NCI-H748 treated with DMSO at 0.1 percent for 48 hours (cell line): Measurements from ENCODE around the gene MT1A.

Experiments used
- DNase-seq: peaks from one replicate; lab custom pipeline; 2025; lab: John Stamatoyannopoulos, UW

Gene MT1A

DNA sequence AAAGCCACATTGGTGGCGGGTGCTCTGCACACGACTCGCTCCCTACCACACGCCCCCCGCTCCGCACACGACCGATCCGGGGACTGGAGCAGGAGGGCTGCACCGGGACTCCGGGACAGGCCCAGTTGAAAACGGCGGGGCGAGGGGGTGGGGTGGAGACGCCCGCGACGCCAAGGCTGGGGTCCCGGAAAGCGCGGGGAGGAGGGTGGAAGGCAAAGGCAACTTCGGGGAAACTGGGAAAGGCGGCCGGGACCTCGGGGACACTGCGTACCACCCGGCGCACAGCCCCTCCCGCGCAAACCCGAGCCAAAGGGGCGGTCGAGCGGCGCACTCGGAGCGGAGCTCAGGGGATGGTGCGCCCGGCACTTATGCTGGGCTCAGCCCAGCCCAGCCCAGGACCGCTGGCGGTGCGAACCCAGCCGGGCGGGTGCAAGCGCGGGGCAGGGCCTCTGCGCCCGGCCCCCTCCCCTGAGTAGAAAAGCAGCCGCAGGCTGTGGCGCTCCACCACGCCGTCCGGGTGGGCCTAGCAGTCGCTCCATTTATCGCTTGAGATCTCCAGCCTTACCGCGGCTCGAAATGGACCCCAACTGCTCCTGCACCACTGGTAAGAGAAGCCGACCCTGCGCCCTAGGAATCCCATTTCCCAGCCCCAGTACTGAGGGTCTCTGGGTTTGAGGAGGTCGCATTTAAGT is 6.2 kb upstream of the MT1A start, which contains the start of gene MT1M:
MT1M (plus strand) TSS at position 504 of the 692 bp plus-strand sequence; CDS start at position 577, 73 bp downstream.
- no peak for DNase-seq

DNA sequence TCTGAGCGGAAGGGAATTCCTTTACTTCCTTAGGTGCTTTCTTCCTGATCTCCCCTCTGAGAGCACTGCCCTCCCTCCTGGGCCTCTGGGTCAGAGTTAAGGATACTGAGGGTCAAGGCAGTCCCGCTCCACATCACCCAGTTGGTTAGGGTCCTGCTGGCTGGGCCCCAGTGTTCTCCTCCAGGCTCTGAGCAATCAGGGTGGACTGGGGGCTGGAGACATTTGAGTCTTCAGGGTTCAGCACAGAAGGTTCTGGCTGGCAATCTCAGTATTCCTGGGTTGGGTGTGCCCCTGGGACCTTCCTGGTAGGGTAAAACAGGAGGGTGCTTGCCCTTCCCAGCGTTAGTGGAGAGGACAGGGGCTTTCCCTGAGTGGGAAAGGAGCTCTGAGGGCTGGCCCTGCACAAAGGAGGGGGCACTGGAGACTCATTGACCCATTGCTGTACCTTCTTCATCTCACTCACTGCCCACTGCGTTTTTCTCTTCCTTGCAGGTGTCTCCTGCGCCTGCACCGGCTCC is 5.6 kb upstream of the MT1A start:
- no peak for DNase-seq

DNA sequence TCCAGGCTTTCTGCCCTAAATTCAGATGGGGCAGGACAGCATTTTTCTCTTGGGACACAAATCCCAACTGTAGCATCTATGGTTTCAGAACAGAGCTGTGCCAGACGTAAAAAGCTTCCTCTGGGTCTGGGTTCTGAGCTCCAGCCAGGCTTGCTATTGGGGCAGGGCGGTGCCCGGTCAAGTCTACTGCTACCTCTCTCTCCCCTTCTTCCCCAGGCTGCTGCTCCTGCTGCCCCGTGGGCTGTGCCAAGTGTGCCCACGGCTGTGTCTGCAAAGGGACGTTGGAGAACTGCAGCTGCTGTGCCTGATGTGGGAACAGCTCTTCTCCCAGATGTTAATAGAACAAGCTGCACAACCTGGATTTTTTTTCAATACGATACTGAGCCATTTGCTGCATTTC is 4.9 kb upstream of the MT1A start:
- no peak for DNase-seq

DNA sequence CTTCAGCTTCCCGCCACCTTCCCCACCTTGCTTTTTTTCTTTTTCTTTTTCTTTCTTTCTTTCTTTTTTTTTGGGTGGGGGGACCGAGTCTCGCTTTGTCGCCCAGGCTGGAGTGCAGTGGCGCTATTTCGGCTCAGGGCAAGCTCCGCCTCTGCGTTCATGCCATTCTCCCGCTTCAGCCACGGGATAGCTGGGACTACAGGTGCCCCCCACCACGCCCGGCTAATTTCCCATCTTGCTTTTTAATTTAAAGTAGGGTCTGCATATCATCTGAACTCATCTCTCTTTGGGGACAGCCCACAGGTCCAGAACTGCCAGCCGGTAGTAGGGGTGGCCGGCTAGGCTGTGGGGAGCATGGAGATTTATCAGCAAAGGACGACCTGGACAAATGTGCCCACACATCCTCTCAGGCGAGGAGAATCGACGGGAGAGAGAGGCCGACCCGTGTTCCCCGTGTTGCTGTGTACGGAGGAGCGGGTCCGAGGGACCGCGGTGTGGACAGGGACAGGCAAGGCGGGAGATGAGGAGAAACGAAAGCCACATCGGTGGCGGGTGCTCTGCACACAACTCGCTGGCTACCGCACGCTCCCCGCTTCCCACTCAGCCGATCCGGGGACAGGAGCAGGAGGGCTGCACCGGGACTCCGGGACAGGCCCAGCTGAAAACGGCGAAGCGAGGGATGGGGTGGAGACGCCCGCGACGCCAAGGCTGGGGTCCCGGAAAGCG is 3.6 kb upstream of the MT1A start:
- no peak for DNase-seq

DNA sequence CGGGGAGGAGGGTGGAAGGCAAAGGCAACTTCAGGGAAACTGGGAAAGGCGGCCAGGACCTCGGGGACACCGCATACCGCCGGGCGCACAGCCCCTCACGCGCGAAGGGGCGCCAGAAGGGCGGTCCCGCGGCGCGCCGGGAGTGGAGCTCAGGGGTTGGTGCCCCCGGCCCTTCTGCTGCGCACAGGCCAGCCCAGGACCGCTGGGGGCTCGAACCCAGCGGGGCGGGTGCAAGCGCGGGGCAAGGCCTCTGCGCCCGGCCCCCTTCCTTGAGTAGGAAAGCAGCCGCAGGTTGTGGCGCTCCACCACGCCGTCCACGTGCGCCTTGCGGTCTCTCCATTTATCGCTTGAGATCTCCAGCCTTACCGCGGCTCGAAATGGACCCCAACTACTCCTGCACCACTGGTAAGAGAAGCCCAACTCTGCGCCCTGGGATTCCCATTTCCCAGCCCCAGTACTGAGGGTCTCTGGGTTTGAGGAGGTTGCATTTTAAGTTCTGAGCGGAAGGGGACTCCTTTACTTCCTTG is 3.0 kb upstream of the MT1A start:
- DNase-seq, result no peak

DNA sequence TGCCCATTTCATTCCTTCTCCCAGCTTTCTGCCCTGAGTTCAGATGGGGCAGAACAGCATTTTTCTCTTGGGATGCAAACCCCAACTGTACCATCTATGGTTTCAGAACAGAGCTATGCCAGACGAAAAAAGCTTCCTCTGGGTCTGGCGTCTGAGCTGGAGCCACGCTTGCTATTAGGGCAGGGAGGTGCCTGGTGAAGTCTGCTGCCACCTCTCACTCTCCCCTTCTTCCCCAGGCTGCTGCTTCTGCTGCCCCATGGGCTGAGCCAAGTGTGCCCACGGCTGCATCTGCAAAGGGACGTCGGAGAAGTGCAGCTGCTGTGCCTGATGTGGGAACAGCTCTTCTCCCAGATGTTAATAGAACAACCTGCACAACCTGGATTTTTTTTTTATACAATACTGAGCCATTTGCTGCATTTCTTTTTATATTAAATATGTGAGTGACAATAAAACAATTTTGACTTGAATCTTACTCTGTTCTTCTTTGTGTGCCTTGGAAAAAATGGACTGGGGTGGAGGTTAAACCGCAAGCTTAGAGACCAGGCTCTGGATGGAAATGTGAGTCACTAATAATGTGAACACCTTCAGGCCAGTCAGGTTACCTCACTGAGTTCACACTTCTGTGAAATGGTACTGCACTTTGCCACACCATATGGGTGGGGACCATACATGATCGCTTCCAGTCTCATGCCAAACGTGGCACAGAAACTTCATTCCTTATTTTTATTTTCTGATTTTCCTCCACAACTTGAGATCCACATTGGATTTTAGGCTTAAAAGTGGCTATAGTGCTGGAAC is 1.7 kb upstream of the MT1A start:
- DNase-seq, result no peak

DNA sequence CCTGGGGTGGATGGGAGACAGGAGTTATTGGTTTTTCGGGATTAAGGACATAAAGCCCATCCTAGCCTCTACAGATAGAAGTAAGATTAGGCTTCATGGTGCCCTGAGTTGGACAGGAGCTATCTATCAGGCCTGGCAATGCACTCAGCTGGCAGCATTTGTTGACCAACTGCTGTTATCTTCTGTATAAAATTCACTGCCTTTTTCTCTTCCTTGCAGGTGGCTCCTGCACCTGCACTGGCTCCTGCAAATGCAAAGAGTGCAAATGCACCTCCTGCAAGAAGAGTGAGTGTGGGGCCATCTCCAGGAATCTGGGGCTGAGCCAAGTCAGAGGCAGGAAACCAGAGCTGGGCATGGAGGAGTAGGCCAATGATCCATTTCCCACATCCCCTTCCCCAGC is 579 bp downstream of the MT1A start:
- DNase-seq, result no peak

DNA sequence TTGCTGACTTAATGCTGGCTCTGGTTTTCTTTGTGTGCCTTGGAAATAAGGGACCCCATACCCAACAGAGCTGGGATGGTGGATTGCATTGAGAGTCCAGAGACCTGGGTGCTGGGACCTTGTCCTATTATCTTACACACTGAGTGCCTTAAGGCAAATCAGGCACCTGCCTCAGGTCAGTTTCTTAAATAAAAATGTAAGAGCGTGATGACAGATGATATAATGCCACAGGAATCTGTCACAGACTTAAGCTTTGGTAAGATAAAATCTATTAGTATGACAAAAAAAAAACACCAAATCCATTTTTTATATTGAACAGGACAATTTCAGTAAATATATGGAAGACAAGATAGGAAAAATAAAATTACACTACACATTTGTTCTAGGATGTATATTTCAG is 1.6 kb downstream of the MT1A start:
- no peak for DNase-seq

DNA sequence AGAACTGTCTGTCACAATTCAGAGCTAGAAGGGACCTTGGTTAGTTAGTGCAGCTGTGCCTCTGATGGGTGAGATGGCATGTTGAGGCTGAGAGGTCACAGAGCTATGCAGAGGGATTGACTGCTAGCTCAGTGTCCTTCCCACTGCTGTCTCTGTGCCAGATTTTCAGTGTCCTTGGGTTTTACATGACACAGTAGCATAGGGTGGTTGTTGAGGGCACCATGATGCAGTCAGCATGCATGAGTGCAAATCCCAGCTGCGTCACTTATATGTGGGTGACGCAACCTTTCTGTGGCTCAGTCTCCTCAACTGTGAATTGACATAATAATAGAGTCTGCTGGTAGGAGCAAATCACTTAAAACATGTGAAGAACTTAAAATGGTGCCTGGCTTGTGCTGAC is 2.7 kb downstream of the MT1A start:
- DNase-seq, result no peak

DNA sequence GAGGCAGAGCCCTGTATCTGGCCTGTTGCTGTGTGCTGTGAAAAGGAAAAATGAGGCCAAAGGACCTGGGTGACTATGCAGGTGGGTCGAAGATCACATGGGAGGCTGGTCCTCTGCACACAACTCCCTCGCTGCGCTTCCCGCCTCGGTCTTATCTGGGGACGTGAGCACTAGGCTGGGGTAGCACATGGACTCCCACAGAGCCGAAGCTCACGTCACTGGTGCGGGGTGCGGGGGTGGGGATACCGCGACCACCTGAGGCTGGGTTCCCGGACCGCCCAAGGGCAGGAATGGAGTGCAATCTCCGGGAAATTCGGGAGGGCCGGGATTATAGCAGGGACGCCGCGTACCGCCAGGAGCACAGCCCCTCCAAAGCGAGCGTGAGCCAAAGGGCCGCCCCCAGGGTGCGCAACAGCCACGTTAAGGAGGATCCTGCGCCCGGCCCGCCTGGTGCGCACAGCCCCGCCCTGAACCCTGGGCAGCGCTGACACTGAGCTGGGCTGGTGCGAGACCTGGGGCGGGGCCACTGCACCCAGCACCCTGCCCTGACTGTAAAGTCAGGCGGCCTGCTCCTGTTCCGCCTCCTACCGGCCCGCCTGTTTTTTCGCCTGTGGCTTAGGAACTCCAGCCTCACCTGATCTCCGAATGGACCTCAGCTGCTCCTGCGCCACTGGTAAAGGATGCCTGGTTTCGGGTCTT is 4.8 kb downstream of the MT1A start:
- no peak for DNase-seq

DNA sequence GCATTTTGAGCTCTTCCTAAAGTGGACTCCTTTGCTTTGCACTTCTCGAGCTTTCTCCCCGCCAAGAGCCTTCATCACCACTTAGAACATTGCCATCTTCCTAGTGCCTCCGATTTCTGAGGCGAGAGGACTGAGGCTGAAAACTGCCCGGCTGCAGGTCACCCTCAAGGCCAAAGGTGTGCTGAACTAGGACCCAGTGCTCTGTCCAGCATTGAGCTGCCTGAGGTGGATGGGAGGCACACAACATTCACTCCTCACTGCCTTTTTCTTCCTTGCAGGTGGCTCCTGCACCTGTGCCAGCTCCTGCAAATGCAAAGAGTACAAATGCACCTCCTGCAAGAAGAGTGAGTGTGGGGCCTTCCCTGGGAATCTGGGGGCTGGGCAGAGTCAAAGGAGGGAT is 5.4 kb downstream of the MT1A start:
- DNase-seq, result no peak

DNA sequence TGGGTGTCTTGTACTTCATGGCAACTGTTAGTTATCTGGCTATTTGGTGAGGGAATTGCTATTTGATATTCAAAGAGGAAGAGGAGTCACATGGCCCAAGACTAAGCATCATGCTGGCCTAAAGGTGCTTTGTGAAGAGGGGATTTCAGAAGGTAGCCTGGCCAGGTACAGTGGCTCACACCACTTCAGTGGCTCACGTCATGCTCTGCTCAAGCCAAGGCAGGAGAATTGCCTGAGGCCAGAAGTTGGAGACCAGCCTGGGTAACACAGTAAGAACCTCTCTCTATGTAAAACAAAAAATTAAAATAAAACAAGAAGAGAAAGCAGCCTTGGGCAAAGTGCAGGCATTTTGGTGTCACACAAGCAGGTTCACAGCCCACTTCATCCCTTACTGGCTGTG is 6.8 kb downstream of the MT1A start:
- no peak for DNase-seq

DNA sequence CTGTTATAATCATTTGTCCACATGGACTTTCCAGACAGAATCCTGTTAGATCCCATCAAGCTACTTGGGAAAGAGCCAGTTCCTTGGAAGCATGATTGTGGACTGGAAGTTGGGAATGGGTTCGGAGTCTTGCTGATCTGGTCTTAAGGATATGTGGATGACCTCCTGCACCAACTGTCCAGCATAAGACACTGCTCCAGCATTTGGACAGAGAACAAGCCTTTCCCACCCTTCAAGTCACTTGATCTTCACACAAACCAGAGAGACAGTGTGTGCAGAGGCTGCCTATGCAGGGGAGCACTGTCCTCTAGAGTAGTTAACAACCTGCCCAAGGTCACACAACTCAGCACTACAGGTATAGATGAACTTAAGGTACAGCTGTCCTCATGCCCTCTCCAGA is 7.4 kb downstream of the MT1A start:
- no peak for DNase-seq

DNA sequence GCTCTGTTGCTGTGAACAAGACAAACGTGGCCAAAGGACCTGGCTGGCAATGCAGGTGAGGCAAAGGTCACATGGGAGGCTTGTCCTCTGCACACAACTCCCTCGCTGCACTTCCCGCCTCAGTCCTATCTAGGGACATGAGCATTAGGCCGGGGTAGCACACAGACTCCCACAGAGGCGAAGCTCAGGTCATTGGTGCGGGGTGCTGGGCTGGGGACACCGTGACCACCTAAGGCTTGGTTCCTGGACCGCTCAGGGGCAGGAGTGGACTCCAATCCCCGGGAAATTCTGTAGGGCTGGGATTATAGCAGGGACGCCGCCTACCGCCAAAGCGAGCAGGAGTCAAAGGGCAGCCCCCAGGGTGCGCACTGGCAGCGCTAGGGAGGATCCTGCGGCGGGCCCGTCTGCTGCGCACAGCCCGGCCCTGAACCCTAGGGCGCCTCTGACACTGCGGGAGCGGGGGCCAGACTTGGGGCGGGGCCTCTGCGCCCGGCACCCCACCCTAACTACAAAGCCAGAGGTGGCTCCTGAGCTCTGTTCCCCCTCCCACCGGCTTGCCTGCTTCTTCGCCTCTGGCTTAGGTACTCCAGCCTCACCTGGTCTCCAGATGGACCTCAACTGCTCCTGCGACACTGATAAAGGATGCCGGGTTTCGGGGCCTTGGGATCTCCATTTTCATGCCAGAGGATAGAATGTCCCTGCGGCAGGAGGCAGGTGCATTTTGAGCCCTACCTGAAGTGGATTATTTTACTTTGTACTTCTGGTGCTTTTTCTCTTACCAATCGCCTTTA is 9.4 kb downstream of the MT1A start:
- no peak for DNase-seq

DNA sequence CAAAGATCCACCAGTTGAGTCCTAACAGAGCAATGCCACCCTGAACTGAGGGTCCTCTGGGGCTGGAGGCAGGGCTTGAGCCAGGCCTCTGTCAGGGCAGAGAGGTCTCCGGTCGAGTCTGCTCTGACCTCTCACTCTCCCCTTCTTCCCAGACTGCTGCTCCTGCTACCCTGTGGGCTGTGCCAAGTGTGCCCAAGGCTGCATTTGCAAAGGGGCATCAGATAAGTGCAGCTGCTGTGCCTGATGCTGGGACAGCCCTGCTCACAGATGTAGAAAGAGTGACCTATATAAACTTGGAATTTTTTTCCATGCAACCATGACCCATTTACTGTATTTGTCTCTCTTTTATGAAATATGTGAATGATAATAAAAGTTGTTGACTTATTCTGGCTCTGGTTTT is 10.8 kb downstream of the MT1A start:
- no peak for DNase-seq

DNA sequence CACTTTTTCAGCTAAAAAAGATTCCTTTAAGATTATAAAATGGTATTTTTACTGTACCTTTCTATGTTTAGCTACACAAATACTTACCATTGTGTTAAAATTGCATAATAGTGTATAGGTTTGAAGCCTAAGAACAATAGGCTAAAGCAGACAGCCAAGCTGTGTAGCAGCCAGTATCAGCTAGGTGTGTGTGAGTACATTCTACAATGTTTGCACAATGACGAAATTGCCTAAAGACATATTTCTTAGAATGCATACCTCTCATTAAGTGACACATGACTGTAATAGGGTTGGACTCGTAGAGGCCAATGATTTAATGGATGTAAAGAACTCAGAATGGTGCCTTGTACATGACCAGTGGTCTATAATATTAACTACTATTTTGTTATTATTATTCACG is 11.4 kb downstream of the MT1A start:
- DNase-seq, result no peak

DNA sequence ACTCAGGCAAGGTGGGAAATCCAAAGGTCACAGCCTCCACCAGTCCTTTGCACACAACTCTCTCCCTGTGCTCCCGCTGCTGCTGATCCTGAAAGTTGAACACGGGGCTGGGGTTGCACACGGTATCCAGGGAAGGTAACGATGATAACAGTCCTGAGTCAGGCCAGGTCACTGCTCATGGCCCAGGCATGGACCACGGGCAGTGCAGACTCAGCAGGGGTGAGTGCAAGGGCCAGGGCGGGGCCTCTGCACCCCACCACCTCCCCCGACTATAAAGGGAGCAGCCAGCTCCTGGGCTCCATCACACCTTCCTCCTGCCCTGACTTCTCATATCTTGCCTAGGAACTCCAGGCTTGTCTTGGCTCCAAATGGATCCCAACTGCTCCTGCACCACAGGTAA is 13.1 kb downstream of the MT1A start, which contains the start of gene MT1B:
MT1B (plus strand) TSS at position 301 of the 400 bp plus-strand sequence; CDS start at position 369, 68 bp downstream.
- DNase-seq, result no peak

DNA sequence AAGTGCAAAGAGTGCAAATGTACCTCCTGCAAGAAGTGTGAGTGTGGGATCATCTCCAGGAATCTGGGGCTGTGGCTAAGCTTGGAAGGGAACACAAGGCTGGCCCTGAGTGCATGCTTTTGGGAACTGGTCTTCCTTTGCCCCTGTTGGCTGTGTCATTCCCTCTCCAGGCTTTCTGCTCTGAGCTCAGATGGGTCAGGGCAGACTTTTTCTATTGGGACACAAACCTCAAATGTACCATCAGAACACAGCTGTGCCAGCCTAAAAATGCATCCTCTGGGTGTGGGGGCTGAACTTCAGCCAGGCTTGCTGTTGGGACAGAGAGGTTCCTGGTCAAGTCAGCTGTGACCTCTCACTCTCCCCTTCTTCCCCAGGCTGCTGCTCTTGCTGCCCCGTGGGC is 14.1 kb downstream of the MT1A start:
- no peak for DNase-seq

DNA sequence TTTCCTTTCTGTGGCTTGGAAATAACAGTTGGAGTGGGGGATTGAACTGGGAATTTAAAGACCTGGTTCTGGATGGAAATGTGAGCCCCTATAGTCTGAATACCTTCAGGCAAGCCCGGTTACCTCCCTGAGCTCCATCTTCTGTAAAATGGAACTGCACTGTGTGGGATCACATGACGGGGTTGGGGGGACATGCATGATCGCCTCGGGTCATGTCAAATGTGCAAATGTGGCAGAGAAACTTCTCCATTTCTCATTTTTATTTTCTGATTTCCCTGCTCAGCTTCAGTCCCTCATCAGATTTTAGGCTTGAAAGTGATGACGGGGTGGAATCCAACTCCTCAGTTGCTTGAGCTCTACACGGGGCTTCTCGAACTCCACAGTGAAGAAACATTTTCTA is 14.8 kb downstream of the MT1A start:
- no peak for DNase-seq

DNA sequence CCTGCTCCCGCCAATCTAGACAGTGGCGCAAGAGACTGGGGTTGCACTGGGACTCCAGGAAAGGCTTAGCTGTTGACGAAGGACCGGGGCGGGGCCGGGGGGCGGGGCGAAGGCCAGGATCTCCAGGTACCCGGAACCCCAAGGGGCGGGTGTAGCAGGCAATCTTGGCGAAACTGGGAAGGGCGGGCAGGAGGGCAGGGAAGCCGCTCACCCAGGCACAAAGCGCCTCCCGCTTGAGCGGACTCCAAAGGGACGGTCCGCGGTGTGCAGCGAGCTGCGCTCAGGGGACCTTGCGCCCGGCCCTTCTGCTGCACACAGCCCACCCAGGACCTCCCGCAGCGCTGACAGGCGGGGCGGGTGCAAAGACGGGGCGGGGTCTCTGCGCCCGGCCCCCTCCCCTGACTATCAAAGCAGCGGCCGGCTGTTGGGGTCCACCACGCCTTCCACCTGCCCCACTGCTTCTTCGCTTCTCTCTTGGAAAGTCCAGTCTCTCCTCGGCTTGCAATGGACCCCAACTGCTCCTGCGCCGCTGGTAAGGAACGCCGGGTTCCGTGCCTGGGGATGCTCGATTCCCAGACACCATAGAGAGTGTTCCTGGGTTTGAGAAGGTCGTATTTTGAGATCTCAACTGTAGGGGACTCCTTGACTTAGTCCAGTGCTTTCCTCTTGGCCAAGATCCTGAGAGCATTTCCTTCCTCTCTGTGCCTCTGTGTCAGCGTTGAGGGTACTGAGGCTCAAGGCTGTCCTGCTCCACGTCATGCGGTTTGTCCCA is 19.3 kb downstream of the MT1A start, which contains the start of gene MT1F:
MT1F (plus strand) TSS at position 405 of the 772 bp plus-strand sequence; CDS start at position 505, 100 bp downstream.
- peak; percentile 11 for DNase-seq
